KG1 (cell line): ENCODE measurements around the gene CADM2.

Source experiments
- DNase-seq: peaks from one replicate; lab custom pipeline; 2025; lab: John Stamatoyannopoulos, UW

CADM2 gene

GRCh38 chr3:85808755-85809154 is 850.0 kb downstream of the CADM2 start:
- no peak for DNase-seq

DNA sequence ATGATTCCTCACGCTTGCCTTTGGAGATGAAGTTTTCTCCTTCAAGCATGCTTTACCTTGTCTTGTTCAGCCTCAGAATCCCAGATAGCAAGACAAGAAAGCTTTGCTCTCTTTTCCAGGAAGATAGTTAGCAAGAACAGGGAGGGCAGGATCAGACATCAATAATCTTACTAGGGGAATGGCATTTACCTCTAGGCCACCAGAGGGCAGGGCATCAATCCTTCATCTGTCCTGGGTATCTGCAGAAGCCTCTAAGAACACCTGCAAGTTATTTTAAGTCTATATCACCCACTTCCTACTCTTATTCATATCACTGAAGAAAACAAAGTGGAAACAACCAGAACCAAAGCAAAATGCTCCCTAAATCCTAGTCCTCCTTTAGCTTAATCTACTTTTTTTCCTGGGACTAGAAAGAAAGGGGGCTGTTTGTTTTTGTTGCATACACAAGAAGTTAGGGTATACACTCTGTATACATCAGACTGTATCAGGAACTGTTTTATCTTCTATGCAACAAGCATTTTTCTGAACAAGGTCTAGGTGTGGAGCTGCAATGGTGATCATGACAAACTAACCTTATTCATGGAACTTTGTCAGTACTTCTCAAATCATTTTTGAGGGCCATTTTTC is 862.5 kb downstream of the CADM2 start:
- DNase-seq: no peak

DNA sequence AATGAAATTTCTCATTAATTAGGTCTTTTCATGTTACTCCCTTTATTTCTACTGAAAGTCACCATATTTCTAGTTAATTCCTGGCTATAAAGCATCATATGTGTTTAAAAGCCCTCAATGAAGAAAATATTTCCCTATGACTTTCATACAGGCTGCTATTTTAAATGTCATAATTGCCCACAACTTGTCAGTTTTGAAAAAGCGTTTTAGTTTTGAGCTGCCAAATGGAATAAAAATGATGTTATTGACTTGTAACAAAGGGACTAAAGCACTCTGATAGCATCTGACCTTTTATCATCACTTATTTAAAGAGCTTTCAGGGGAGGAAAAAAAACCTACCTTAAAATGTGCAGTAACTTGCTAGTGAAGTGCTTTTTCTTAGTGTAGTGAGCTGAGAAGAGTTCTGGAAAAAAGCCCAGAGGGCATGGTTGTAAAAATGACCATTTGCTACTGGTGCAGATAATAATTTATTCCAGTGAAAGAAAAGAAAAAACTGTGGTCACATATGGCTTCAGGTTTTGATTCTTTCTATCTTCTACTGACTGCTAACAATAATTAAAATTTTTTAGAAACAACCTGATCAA is 877.2 kb downstream of the CADM2 start:
- DNase-seq: no peak

GRCh38 chr3:85837402-85837801 is 878.6 kb downstream of the CADM2 start:
- DNase-seq: no peak

DNA sequence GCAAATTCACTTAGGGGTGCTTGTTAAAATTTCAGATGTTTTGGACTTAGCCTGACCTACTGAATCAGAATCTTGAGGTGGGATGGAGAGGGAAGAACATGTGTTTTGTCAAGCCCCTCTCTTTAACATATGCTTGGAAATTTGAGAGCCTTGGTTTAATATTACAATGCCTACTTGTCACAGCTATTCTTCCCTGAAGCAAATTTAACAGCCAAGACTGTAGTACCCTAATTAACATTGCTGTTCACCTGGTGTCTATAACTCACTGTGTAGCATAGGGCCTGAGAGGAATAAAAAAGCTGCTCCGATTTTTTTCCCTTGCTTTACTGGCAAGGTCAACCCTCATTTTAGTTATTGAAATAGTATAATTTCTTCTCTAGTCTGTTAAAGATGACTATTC is 880.1 kb downstream of the CADM2 start:
- no peak for DNase-seq

GRCh38 chr3:85842081-85842480 is 883.3 kb downstream of the CADM2 start:
- DNase-seq: no peak

DNA sequence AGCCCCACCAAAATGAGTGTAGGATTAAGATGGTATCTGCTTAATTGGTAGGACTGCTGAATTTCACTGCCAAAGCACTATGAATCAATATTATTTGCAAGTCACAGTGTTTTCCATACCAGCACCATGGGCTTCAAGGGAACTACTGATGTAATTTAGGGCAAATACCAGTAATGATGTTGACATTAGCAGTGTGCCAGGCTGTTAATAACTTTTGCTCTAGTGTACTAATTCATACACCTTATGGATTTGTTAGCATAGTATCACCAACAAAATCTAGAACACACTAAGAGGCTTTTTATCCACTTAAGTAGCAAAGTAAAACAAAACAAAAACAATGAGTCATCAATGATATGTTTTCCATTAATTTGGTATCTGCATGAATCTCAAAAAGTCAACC is 888.2 kb downstream of the CADM2 start:
- DNase-seq: no peak

DNA sequence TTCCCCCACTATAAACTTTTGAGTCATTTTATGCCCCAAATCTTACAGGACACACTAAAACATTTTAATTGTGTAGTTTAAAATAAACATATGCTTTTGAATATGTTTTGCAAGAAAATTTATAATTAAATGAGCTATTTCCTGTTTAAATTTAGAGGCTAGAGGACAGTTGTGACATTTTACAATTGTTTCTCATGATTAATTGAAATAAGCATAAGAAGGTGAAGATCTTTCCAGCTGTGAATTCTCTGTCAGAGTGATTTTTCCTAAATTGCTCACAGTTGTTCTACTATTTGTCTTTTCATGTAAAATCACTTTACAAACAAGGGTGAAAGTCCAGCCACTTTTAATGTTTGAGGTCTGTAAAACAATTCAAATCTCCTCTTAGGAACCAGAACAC is 892.3 kb downstream of the CADM2 start:
- DNase-seq: no peak

DNA sequence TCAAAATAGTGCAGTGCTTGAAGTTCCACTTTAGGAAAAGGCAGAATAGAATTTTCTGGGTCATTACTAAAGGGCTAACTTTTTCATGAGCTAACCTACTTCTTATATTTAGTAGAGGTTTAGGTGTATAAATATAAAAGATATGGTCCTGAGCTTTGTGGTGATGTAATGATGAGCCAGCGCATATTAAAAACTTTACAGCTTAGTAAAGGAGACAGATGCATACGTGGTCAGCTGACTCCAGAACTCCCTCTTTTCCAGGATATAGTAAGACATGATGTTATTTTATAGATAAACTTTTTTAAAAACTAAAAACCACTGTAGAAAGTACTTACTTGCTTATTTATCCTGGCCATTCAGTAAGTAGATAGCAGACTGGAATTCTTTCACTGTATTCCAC is 895.0 kb downstream of the CADM2 start:
- DNase-seq: no peak

GRCh38 chr3:85862893-85863455 is 904.2 kb downstream of the CADM2 start:
- no peak for DNase-seq

- no peak for DNase-seq
Measured at GRCh38 chr3:85864896-85865295, 906.1 kb downstream of the CADM2 start.

DNA sequence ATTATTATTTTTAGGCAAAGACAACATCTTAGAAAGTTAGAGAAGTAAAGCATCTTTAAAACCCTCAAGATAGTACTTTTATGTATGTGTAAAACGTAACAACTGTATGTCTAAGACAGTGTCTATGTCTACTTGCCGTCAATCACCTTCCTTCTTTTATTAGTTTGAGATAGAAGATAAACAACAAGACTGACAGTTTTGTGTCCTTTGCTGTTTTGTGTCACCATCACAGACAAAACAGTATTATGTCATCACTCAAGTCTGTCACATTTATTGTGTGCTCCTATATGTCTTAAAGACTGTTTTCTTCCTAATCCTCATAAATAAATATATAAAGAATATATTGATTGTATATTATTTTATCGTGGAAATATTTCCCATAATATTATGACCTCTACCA is 908.3 kb downstream of the CADM2 start:
- no peak for DNase-seq

GRCh38 chr3:85875589-85875988 is 916.8 kb downstream of the CADM2 start:
- DNase-seq: no peak

DNA sequence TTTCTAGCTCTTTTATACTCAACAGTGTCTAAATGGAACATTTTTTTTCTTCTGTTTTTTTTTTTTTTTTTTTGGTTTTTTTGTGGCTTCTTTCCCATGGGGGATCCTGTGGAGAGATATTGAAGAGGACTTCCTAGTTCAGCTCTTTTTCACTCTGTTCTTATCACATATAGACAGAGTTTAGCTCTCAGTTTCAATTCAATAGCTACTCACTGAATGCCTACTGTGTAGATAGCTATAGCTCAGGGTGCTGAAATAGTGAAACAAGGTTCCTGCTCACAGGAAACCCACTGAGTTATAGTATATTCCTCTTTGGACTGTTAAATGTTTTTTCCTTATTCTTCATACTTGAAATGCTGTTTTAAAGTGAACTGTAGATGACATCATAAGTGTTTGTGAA is 918.8 kb downstream of the CADM2 start:
- DNase-seq: no peak

DNA sequence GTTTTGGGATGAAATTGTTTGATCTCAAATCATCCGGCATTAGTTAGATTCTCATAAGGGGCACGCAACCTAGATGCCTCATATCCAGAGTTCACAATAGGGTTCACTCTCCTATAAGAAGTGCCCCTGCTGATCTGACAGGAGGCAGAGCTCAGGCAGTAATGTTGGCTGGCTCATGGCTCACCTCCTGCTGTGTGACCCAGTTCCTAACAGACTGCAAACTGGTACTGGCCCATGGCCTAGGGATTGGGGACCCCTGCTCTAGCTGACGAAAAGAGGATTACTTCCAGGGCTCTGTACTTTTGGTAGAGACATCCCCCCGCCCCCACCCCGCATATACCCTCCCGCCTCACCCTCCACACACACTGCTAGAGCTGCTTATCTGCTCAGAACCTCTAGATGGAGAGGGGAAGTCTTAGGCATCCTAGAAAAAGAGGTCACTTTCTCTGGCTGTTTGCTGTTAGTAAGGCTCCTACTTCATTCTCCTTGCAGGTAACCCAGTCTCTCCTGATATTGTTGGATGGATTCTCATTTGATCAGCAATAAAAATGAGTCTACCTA is 923.1 kb downstream of the CADM2 start:
- DNase-seq: no peak

- DNase-seq: no peak
Measured at GRCh38 chr3:85890043-85890555, 931.3 kb downstream of the CADM2 start.

GRCh38 chr3:85903434-85903833 is 944.6 kb downstream of the CADM2 start:
- no peak for DNase-seq

- DNase-seq: no peak
Measured at GRCh38 chr3:85912980-85913379, 954.2 kb downstream of the CADM2 start.

DNA sequence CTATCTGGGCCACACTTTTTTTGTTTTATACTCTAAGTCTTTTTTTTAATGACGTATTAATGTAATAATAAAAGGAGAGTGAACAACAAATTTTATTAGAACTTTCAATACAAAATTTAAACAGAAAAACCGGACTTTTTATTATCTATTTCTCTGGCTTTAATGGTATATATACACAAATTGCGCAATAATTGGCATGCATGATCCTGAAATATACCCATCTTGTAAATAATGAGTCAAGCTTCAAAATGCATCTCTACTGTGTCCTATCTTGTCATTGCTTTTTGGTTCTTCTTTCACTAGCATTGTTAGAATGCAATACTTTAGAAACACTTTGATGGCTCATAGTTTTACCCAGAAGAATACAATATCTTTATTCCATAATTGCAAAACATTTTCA is 963.6 kb downstream of the CADM2 start:
- DNase-seq: no peak

- no peak for DNase-seq
Measured at GRCh38 chr3:85930718-85931117, 971.9 kb downstream of the CADM2 start.

- no peak for DNase-seq
Measured at GRCh38 chr3:85933326-85933725, 974.5 kb downstream of the CADM2 start.

DNA sequence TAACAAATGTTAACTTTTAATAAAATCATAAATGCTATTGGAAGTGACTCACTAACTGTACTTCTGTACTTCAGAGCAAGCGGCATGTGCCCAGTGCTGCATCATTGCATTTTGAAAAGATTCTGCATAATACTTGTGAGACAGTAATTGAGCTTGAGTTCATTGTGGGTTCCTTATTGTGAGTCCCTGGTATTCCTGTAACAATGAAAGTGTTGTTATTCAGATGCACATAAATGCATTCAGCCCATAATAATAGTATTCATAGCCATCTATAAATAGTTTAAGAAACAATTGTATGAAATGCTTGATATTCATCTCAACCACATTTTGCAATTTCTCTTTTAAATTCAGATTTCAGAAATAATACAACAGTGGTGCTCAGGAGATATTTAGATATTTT is 976.4 kb downstream of the CADM2 start:
- no peak for DNase-seq

DNA sequence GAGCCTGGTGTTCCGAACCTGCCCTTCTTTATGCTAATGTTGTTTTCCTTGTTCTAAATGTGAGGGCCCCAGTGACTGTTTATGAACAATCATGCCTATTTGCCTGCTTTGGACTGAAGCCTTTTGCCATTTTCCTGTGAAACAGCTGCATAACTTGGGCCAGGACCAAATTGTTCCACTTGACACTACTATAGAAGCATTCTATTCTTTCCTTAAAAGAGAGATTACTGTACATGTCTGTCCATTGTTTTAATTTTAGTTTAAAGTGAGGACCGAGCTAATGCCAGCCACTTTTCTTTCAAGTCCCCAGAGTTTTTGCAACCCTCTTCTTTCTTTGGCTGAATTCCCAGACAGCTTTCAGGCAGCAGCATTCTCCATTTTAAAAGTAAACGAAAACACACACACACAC is 980.3 kb downstream of the CADM2 start:
- DNase-seq: no peak
